Small intestine (tissue), 7 donors: ENCODE measurements around the gene CDK17. TPM values are rescaled to one million over a fixed set of nuclear protein-coding genes. Genes with fewer than 3 reads are reported as not detected.

Experiments used
- DNase-seq, 2 donors: peaks; one replicate each; pipeline versions ENCODE4 v3.0.0 to v3.0.0-alpha.2; 2013
- FAIRE-seq: peaks from 2 replicates; lab custom pipeline; 2012; peaks lifted over from hg19 to GRCh38; lab: Jason Lieb, UNC
- H3K27ac ChIP-seq, 3 donors: one replicate each; pipeline ENCODE4 v1.5.1; 2013; ENCODE audit warnings: low read length in 2 of 3, mild to moderate bottlenecking in 2 of 3, control low read depth in 1 of 3, inconsistent platforms in 1 of 3, low read depth in 1 of 3, moderate library complexity in 1 of 3
- H3K27me3 ChIP-seq, 3 donors: one replicate each; pipeline ENCODE4 v1.6.1; 2013; ENCODE audit warnings: low read length in 3 of 3, inconsistent platforms in 1 of 3; ENCODE audit not compliant: control insufficient read depth in 3 of 3, insufficient read depth in 3 of 3
- H3K36me3 ChIP-seq, 3 donors: one replicate each; pipeline ENCODE4 v1.6.1; 2013; ENCODE audit warnings: low read length in 3 of 3, inconsistent platforms in 1 of 3, low read depth in 1 of 3, mild to moderate bottlenecking in 1 of 3, moderate library complexity in 1 of 3; ENCODE audit not compliant: control insufficient read depth in 3 of 3, insufficient read depth in 2 of 3
- H3K4me1 ChIP-seq, 3 donors: one replicate each; pipeline ENCODE4 v1.6.1; 2013; ENCODE audit warnings: low read length in 2 of 3, inconsistent platforms in 1 of 3, low read depth in 1 of 3, mild to moderate bottlenecking in 1 of 3, moderate library complexity in 1 of 3; ENCODE audit not compliant: control insufficient read depth in 3 of 3, insufficient read depth in 2 of 3
- H3K4me3 ChIP-seq, 3 donors: one replicate each; pipeline ENCODE4 v1.5.1; 2013; ENCODE audit warnings: low read length in 3 of 3, control low read depth in 1 of 3, inconsistent platforms in 1 of 3, low read depth in 1 of 3, mild to moderate bottlenecking in 1 of 3, moderate library complexity in 1 of 3
- H3K9me3 ChIP-seq, 2 donors: one replicate each; pipeline ENCODE4 v1.6.1; 2013; ENCODE audit warnings: low read depth in 1 of 2, low read length in 1 of 2; ENCODE audit not compliant: control insufficient read depth in 2 of 2, insufficient read depth in 1 of 2
- WGBS, 3 donors: extraction: QIAGEN DNeasy Blood & Tissue Kit; methylation state at CpG; one replicate each; pipeline ENCODE4 v1.1.7; 2013; 5-methylcytosine and 5-hydroxymethylcytosine counted together
- polyA plus RNA-seq, 4 donors: library from polyadenylated mRNA; stranded (reverse) in 3 of 4; unstranded in 1 of 4; fragments of 200-250 nt in 3 of 4; fragments of 120-200 nt in 1 of 4; gene quantifications; one replicate each; pipeline versions ENCODE4 v1.2.1 to v1.2.3, GENCODE V29; 2013
- donor health status: healthy with polysubstance abuse.
- donor health status: control.
- donor health status: control.
- donor health status: Bipolar disorder and iron deficiency.
- donor health status: healthy.

Gene CDK17
- polyA plus RNA-seq, 4 donors: 7.6 to 29.8 (median 8.4) TPM

DNA sequence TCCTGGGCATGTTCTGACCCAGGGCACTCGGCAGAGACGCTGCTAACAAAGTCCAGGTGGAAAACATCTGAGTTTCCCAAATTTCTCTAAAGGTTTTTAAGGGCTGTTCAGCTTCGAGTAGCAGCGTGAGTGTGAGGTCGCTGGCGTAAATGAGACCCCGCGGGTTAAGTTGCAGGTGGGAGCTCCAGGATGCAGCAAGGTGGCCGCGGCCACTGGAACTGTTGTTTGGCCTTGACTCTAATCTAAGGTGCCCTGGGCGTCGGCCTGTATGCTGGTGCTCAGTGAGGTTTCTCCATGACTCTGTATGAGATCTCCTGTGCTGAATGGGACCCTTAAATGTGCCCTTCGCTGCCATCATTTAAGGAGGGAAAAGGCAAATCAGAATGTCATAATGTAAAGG, 155.4 kb downstream of the CDK17 start:
- H3K36me3 ChIP-seq: peaks cover 0 to 35% (median 6%) of the 10 kb centered on the region in 3 donors
- no peak overlapping the region for H3K4me3 ChIP-seq
- H3K4me1 ChIP-seq: peaks cover 0 to 4% (median 3%) of the 10 kb centered on the region in 3 donors
- H3K9me3 ChIP-seq: no peaks in the 10 kb centered on the region
- WGBS, 3 donors: 88 to 89% (median 89%) methylated on average over 13 of the region's 13 CpGs
- FAIRE-seq (no peak), DNase-seq (no peak)
- H3K27ac ChIP-seq: peak overlapping the region in 1 of 3 donors; percentile 15
- no peaks in the 10 kb centered on the region for H3K27me3 ChIP-seq

DNA sequence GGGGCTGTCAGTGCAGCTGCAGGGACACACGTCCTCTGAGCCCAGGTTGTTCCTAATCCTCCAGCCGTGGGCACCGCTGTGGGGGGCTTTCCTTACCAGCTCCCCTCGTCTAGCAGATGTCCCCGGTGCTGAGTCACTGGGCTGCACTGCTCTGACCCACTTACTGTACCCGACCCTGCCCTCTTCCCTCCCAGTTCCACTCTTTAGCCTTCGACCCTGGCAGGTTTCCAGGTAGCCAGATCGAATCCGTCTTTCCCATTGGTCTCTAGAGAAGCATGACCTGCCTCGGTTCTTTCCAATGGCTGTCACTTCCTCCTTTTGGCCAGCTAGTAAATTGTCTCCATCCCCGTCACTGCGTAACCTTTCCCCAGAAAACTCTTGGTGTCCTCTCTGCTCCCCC, 157.6 kb downstream of the CDK17 start:
- H3K9me3 ChIP-seq: no peaks in the 10 kb centered on the region
- no peak overlapping the region for H3K4me3 ChIP-seq
- H3K36me3 ChIP-seq: peaks cover 0 to 18% (median 1%) of the 10 kb centered on the region in 3 donors
- H3K27ac ChIP-seq: peak overlapping the region in 1 of 3 donors; percentile 84
- no peaks in the 10 kb centered on the region for H3K27me3 ChIP-seq
- DNase-seq: peak in 1 of 2 donors; percentile 36
- no peak for FAIRE-seq
- WGBS, 3 donors: 64 to 79% (median 66%) methylated on average over 12 of the region's 12 CpGs
- peaks cover 0 to 14% (median 3%) of the 10 kb centered on the region in 3 donors for H3K4me1 ChIP-seq

DNA sequence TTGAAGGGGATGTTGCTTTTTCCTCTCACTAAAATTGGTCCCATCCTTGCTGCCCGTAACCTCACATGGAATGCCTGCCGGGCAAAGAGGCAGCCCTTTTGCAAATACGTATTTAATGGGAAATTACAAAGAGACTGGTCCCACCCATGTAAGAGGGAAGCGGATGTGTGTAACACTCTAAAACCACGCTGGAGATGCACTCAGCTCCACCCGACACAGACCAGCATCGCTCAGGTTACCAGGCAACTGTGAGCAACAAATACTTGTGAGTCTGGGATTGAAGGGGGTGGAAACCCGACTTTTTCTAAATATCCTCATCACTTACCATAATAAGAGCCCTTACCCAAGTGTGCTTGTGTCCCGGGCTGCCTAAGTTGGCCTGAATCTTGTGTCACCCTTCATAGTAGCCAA, 158.4 kb downstream of the CDK17 start:
- peaks cover 0 to 19% (median 3%) of the 10 kb centered on the region in 3 donors for H3K4me1 ChIP-seq
- DNase-seq: peak; percentile 37 to 44
- peak overlapping the region in 1 of 3 donors; percentile 89 for H3K27ac ChIP-seq
- H3K36me3 ChIP-seq: peaks cover 0 to 16% (median 0%) of the 10 kb centered on the region in 3 donors
- 44 to 78% (median 58%) methylated on average over 9 of the region's 9 CpGs for WGBS, 3 donors
- no peak overlapping the region for H3K4me3 ChIP-seq
- H3K9me3 ChIP-seq: no peaks in the 10 kb centered on the region
- no peak for FAIRE-seq
- no peaks in the 10 kb centered on the region for H3K27me3 ChIP-seq

DNA sequence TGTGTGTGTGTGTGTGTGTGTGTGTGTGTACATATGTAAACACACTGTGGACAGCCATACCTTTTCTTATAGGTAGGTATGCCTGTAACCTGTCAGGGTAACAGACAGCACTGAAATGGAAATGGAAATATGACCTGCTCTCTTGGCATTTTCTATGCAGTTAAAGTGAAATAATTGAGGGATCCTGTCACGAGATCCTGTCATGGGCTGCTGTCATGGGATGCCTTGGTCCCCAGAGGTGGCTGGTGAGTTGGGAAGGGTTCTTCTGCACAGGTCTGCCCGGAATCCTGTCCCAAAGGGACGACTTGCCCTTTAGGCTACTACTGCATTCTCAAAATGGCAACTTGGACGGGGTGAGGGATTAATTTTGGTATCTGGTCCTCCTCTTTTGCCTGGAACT, 158.8 kb downstream of the CDK17 start:
- H3K4me3 ChIP-seq: no peak overlapping the region
- peaks cover 0 to 19% (median 3%) of the 10 kb centered on the region in 3 donors for H3K4me1 ChIP-seq
- no peaks in the 10 kb centered on the region for H3K27me3 ChIP-seq
- H3K9me3 ChIP-seq: no peaks in the 10 kb centered on the region
- WGBS, 3 donors: 73 to 87% (median 77%) methylated on average over 4 of the region's 4 CpGs
- H3K36me3 ChIP-seq: peaks cover 0 to 15% (median 0%) of the 10 kb centered on the region in 3 donors
- peak overlapping the region in 1 of 3 donors; percentile 89 for H3K27ac ChIP-seq
- FAIRE-seq (no peak), DNase-seq (no peak)

DNA sequence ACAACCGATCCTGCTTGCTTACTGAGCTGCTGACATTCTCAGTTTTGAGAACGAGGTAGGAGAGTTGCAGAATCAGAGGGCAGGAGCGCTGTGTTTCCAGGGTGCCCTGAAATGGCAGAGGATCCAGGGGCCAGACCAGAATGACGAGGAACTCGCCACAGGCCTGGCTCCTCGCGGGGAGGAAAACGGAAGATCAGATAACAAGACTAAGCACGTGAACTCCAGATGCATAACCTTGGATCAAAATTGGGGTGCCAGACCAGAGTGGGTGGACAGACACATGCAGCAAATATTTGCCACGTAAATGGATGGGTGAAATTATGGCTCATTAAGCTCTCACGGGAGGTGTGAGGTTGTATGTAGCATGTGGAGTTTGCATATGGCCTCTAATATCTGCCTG, 159.6 kb downstream of the CDK17 start:
- Histone ChIP-seq H3K4me1 (peaks cover 0 to 23% (median 3%) of the 10 kb centered on the region in 3 donors), H3K36me3 (peaks cover 0 to 20% (median 0%) of the 10 kb centered on the region in 3 donors), H3K27me3 (no peaks in the 10 kb centered on the region), H3K9me3 (no peaks in the 10 kb centered on the region), H3K4me3 (no peak overlapping the region), H3K27ac (peak overlapping the region in 1 of 3 donors; percentile 67)
- WGBS, 3 donors: 72 to 81% (median 75%) methylated on average over 11 of the region's 11 CpGs
- DNase-seq: no peak
- no peak for FAIRE-seq

DNA sequence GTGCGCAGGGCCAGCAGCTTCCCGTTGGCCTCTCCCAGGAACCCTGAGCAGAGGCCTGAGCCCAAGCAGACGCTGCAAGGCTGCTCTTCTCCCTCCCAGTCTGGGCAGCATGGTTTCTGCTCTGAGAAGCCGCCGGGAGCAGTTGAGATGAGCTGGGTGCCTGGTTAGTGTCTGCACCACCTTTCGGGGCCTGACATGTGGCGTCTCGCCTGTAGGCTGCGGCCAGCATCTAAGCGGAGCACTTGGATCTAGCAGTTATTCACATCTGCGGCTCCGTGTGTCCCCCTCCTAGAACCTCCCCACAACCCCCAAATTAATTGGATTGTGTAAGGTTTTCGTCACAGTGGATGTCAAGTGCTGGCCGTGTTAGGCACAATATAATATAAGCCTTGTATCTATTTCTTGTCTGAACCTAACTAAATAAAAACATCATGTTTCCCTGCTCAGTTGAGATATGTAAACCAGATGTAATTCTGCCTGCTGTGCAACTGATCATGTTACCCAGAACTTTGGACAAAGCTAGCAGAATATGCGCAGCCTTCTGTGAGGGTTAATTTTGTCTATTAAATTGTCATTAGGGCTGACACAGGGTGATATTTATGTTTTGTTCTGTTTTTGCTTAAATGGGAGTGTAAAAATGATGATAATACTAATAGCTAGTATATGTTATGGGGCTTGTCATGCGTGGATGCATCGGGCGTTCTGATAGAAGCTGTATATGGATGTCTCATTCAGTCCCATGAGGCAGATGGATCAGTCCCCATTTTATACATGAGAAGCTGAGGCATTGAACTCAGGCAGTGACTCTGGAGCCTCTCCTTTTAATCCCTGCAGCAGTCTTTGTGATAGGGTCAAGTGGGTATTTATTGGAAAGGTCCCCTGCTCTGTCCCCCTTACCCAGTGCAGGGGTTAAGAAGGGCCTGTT, 160.3 kb downstream of the CDK17 start:
- Histone ChIP-seq H3K36me3 (peaks cover 0 to 20% (median 0%) of the 10 kb centered on the region in 3 donors), H3K4me3 (no peak overlapping the region), H3K4me1 (peaks cover 0 to 25% (median 3%) of the 10 kb centered on the region in 3 donors), H3K9me3 (no peaks in the 10 kb centered on the region), H3K27ac (peak overlapping the region in 1 of 3 donors; percentile 67), H3K27me3 (no peaks in the 10 kb centered on the region)
- FAIRE-seq (no peak), DNase-seq (no peak)
- 77 to 93% (median 91%) methylated on average over 18 of the region's 18 CpGs for WGBS, 3 donors

DNA sequence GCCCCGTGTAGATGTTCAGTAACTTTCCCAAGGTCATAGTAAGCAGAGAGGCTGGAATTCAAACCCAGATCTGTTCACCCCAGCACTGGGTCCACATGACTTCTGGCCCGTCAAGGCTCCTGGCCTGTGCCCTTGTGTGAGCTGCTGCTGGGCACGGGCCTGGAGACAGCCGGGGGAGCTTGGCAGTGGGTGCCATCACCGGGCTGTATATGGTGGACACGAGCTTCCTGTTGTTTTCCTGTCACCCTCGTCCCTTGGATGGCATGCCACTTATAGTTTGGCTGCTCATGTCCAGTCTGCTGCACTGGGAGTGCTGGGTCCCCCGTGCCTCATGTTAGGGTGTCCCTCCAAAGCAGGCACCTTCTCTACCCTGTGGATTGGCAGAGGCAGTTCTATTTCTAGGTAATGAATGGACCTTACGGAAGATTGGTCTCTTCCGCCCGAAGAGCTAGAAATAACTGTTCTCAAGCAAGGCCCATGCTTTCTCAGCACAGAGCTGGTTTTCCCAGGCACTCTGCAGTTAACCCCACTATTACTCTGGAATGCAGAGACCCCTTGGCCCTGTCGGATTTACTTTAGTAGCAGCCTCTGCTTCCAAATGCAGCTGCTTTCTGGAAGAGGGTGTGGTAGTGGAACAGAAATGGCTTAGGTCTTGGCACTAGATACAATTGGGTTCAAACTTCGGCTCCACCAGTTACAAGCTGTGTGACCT, 161.7 kb downstream of the CDK17 start:
- no peaks in the 10 kb centered on the region for H3K27me3 ChIP-seq
- H3K27ac ChIP-seq: peak overlapping the region in 1 of 3 donors; percentile 89
- peaks cover 0 to 24% (median 0%) of the 10 kb centered on the region in 3 donors for H3K36me3 ChIP-seq
- WGBS, 3 donors: 69 to 82% (median 76%) methylated on average over 13 of the region's 13 CpGs
- no peaks in the 10 kb centered on the region for H3K9me3 ChIP-seq
- no peak for DNase-seq
- H3K4me3 ChIP-seq: no peak overlapping the region
- FAIRE-seq: no peak
- H3K4me1 ChIP-seq: peaks cover 0 to 25% (median 3%) of the 10 kb centered on the region in 3 donors

DNA sequence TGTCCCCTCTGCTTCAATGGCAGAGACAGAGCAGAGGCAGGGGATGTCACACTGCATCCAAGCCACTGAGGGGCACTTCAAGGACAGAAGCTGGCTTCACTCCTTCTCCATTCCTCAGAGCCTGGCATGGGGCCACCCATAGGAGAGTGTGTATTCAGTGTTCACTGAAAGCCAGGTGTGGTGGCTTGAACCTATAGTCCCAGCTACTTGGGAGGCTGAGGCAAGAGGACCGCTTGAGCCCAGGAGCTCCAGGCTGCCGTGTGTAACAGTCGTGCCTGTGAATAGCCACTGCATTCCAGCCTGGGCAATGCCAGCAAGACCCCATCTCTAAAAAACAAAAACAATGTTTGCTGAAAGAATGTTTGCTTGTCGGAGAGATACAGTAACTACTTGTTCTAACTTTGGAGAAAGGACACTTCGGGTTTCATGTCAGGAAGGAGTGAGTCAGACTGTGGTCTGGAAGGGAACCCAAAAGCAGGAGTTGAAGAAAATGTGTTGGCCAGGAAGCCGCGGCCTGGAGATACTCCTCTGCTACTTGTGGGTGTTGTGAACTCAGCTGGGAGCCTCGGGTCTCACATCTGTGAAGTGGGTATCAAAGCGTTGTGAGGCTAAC, 162.7 kb downstream of the CDK17 start:
- peak overlapping the region in 1 of 3 donors; percentile 89 for H3K27ac ChIP-seq
- no peaks in the 10 kb centered on the region for H3K27me3 ChIP-seq
- 49 to 80% (median 70%) methylated on average over 9 of the region's 9 CpGs for WGBS, 3 donors
- no peak for FAIRE-seq
- no peaks in the 10 kb centered on the region for H3K9me3 ChIP-seq
- peaks cover 0 to 25% (median 1%) of the 10 kb centered on the region in 3 donors for H3K4me1 ChIP-seq
- H3K36me3 ChIP-seq: peaks cover 0 to 24% (median 0%) of the 10 kb centered on the region in 3 donors
- no peak overlapping the region for H3K4me3 ChIP-seq
- no peak for DNase-seq
